Stimulated activated CD8-positive, alpha-beta memory T cell treated with anti-CD3 and anti-CD28 coated beads, Interleukin-4, amount 100 ng/mL, for 4 hours (primary cell): ENCODE data around the gene ZFYVE28.
"Not testable (repeated sequence)": the region's sequence is repeated elsewhere in the genome, so short reads cannot be mapped to it uniquely, and the experiment has no call there.

Experiments used
- DNase-seq, 2 donors: peaks; one replicate each; pipeline ENCODE4 v3.0.0-alpha.2; 2020; ENCODE audit warnings: low read depth in 2 of 2, low spot score in 1 of 2

The ZFYVE28 gene

DNA sequence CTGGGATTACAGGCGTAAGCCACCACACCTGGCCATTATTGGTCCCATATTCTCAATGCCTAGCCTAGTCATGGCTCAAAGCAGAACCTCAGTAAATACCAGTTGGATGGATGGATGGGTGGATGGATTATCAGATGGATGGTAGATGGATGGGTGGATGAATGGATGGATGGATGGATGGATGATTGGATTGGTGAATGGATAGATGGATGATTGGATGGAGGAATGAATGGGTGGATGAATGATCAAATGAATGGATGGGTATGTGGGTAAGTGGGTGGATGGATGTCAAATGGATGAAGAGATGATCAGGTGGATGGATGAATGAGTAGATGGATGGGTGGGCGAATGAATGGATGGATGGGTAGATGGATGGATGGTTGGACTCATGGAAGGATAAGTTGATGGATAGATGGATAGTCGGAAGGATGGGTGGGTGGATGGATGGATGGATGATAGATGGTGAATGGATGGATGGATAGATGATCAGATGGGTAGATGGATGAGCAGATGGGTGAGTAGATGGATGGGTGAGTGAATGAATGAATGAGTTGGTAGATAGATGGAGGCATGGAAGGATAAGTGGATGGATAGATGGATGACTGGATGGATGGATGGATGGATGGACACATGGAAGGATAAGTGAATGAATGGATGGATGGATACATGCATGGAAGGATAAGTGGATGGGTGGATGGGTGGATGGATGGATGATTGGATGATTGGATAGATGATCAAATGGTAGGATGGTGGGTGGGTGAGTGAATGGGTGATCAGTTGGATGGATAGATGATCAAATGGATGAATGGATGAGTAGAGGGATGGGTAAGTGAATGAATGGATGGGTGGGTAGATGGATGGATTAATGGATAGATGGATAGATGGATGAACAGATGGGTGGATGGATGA lies 28.5 kb upstream of the ZFYVE28 start:
- no peak for DNase-seq

DNA sequence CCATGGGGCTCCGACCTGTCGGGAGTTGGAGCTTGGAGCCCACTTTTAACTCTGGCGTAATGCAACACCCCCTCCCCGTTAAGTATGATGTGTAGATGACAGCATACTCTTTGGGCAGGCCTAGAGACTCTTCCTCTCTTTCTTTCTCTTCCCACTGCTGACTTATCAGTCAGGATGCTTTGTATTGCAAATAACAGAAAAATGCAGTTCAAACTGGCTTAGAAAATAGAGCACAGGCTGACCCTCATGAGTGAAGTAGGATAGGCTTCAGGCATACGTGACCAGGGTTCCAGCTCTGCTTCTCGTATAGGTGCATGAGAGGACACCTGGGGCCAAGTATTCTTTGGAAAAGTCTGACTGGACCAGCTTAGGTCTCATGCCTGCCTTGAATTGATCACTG lies 27.1 kb upstream of the ZFYVE28 start:
- DNase-seq: no peak

DNA sequence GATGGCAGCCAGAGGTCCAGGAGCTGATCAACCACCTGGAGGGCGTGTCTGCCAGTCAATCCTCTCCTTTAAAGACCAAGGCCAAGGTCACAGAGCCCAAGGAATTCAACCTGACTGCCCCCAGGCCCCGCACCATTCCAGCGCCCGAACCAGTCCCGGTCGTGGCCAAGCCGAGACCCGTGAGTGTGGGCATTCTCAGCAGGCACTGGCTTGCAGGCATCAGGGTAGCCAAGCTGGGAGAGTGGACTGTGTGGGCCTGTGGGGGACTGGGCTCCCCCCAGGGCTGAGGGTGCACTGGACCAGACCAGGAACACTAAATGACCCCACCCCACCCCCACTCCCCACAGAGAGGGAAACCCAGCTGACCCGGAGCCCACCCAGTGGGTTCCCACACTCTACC lies 26.7 kb upstream of the ZFYVE28 start:
- no peak for DNase-seq

DNA sequence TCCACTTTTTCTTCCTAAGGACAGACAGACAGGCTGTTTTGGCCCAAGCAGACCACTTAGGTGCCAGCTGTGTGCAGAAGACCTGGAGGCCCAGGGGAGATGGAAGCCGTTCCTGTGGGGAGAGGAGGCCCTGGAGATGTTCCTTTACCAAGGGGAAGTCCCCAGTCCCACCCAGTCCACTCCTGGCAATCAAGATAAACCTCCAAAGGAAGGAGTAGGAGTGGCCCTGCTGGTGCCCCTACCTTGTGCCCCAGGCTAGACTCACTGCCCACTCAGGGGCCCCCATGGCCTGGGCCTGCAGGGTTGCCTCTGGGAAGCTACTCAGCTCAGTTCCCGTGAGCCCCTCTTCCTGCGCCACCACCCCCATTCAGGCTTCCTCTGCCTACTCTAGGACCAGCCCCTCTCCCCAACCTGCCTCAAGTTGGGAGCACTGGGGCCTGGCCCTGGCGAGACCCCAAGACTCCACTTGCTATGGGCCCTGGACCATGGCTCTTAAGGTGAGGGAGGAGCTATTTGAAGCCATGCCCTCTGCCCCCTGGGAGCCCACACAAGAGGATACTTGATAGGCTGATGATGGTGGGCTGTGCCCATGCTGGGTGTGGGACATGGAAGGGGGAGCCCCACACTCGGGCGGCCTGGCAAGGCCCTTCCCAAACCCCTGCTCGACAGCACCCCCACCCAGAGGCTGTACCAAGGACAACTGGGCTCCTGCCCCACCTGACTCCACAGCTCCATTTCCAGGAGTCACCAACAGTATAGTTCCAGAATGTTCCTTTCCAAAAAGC lies 25.7 kb upstream of the ZFYVE28 start:
- DNase-seq: no peak

DNA sequence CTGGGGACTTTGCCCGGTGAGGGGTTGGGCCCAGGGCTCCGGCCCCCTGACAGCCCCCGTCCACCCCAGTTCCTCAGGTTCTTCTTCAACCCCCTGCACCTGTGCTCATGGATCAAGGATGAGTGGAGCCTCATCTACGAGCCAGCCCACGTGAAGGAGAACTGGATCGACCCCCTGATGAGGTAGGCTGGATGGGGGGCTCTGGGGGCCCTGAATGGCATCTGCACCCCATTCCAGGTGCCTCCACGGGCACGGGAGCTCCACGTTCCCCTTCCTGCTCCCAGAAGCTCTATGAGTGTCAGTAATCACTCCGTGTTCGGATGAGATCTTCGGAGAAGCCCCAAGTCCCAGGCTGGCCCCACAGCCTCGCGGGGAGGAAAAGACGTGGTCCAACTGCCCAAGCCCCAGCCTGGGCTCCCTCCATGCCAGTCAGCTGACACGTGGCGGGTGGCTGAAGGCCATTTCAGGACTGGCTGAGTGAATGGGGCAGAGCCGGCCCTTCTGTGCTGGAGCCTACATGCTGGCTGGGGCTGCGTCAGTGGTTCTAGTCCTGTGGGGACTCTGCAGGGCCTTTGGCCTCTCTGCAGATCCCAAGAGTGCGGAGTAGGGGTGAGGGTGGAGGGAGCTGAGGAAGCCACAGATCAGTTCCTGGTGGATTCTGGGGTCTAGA lies 24.8 kb upstream of the ZFYVE28 start:
- no peak for DNase-seq

DNA sequence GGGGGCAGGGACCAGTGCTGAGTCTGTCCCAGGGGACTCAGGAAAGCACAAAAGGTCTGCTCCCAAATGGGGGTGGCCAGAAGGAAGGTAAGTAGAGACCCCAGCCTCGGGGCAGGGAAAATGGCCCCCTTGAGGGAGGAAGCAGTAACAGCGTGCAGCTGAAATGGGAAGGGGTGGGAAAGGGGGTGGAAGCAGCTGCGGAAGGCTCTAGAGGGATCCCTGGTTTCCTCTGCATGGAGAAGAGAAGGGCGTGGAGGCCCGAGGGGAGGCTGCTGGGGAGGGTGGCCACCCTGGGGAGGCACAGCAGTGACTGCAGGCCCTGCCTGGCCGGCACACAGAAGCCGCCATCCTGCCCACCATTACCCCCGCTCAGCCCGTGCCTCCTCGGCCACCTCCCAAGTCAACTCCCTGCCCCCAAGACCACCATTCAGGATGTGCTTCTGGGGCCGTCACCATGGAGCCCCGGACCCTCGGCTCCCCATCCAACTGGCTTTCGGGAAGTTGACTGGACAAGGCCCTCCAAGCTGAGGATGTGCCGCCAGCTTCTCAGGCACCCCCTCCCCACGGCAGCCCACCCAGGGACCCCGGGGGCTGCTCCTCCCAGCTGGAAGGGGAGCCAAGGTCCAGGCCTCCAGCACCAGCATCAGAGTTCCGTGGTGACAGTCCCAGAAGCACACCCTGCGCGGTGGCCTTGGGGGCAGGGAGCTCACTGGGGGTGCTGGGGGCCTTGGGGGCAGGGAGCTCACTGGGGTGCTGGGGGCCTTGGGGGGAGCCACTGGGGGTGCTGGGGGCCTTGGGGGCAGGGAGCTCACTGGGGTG lies 23.9 kb upstream of the ZFYVE28 start:
- DNase-seq: no peak

DNA sequence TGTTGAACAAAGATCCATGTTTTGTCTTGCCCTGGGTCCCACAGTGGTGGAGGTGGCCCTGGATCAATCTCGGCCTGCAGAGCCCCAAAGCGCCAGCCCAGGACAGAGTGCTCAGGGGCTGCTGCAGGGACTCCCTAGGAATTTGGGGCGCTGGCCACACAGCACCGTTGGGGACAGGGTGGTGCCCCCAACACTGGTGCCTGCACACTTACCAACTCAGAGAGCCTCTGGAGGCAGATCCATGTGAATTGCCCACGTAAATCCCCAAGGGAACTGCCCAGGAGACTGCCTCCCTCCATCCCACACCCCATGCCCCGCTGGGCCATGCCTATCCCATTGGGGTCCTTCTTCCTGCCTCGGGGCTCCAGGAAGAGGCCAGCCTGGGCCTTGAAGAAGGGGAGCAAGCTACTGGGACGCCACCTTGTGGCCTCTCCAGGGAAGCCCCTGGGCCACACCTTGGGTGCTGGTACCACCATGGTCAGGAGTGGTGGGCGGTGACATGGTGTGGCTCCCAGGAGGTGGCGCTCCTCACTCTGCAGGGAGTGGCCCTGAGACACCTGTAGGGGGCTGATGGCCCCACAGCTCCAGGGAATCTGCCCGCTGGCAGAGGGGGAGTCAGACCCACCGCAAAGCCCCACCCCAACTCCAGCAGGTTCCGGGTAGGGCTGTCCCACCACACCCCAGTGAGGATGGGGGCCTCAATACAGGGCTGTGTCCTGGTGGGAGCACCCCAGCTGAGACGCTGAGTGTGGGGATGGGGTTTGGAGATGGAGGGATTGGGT lies 23.1 kb upstream of the ZFYVE28 start:
- DNase-seq: peak in 1 of 2 donors; percentile 41

DNA sequence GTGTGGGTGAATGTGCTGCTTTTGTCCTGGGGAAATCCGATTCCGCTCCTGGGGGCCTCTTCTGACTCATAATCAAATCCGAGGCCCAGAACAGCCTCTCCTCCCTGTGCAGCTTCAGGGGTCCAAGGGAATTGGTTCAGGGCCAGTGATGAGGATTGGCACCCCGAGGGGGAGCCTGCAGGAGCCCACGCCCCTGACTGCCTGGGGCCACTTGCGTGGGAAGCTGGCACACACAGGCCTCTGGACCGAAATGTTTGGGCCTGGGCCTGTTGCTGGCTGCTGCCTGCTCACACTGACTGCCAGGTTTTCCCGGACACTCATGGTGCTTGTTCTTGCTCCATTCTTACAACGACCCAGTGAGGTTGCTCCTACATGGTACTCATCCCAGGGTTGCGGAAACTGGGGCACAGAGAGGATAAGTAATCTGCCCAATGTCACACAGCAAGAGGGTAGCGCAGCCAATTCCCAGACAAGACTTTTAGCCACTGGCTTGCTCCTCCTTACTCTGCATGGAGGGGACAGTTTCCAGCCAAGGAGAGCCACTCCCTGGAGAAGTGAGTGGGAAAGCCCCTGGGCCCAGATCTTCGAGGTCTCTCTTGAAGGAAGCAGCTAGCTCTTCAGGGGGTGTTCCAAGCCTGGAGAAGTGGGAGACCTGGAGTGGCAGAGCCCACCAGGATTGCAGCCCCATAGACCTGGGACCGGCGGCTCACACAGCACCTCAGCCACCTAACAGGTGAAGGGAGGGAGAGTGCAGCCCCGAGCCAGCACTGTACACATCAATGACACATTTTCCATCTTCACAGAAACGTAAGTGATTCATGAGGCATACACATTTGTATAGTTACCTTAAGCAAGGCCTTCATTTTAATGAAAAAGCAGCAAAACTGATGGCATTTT lies 20.6 kb upstream of the ZFYVE28 start:
- DNase-seq: no peak

DNA sequence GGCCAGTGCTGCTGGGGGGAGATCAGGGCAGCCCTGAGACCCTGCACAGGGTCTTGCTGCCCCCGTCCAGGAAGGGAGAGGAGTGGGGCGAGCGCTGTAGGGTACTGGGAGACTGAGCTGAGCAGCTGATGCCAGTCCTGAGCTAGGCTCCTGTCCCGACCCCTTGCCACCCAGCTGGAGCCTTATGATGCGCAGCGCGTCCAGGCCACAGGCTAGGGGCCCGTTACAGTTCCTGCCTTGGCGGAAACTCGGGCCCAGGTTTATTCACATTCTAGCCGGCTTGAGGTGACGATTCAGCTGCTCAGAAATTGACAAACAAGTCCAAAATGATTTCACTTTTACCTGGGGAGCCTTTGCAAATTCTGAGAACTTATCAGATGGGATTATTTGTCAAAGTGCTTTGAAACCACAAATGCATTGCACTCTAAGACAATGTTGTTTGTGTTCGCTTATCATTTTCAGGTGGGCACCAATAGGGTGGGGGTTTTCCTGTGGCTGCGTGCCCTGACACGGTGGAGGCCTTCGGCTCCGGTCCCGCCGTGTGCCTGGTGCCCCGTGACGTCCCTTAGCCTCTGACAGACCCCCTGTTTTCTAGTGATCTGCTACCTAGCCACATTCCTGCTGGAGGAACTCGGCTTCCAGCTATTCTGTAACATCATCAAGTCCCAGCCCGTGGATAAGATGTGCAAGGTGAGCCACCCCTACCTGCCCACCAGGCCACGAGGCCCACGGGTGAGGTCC lies 19.2 kb upstream of the ZFYVE28 start:
- DNase-seq: no peak

DNA sequence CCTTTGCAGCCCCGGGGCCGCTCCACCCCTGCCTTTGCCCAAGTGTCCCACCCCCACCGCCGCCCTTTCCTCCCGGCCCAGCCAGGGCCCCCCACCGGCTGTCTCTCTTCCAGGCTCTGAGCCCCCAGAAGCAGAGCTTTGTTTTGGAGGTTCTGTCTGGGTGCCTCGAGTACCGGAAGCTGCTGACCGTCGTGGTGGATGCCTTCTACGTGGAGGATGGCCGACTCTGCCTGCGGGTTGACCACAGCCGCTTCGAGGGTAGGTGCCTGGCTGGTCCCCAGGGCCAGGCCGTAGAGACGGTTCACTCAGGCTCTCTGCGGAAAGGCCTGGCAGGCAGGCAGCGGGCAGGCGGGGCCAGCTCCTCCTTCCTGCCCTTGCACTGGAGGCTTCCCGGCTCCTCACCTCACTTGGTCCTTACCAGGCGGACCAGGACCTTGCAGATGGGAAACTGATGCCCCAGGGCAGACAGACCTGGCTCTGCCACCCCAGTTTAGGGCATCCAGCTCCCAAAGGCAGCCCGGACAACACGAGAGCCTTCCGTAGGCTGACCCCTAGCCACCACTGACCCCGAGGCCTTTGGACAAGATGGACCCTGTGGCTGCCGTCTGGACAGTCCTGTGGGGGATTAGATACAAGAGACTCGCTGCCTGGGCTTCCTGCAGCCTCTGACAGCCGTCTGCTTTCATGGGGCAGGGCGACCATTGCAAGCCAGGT lies 18.5 kb upstream of the ZFYVE28 start:
- DNase-seq: no peak

DNA sequence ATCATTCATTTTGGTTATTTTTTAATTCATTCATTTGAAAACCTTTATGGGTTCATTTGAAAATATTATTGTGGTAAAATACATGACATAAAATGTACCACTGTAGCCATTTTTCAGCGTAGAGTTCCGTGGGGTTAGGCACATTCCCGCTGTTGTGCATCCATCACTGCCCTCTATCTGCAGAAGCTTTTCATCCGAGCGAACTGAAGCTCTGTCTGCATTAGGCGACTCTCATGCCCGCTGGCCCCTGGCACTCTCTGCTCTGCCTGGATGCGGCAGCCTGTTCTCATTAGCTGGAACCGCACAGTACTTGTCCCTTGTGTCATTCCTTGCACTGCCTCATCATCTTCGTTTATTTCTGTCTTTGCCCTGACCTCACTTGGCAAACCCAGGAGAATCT lies 17.9 kb upstream of the ZFYVE28 start:
- DNase-seq: no peak

DNA sequence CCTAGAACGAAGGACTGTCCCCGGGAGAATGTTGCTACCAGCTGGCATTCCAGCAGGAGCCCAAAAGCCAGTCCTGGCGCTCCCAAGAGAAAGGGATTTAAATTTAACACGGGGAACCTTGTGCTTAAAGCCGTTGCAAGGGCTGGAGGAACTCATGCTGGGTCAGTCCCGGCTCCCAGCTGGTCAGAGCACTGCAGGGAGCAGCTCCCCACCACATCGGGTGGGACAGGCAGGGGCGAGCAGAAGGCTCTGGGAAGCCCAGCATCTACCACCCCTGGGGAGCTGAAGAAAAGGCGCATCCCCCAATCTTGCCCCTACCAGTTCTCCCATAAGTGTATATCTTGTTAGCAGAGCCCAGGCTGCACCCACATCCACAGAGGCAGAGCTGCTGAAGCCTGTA lies 16.0 kb upstream of the ZFYVE28 start:
- DNase-seq: no peak

DNA sequence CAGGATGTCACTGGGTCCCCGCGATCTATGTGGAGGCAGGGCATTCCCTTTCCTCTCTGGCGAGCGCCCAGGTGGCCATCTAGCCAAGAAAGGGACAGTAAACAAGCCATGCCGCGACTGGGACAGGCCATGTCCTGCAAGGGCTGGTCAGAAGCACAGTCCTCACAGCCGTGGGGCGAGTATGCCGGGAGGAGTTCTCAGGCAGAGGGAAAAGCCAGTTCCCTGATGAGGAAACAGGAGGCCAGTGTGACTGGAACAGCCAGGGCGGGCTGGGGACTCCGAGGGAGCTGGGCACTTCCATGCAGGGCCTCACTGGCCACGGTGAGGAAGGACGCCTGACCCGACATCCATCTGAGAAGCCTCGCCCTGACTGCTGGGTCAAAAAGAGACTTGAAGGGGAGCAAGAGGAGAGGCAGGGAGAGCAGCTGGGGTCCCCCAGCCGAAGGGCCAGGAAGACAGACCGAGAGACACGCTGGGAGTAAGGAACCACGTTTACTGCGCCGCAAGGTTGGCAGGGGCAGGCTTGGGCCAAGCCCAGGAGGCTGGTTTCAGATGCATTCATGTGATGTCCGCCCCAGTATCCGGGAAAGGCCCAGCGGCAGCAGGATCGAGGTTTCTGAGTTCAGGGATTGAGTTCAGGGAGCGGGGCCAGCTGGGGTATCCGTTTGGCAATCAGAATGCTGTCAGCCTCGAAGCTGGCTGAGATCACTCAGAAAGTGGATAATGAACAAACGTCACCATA lies 15.3 kb upstream of the ZFYVE28 start:
- DNase-seq: no peak

DNA sequence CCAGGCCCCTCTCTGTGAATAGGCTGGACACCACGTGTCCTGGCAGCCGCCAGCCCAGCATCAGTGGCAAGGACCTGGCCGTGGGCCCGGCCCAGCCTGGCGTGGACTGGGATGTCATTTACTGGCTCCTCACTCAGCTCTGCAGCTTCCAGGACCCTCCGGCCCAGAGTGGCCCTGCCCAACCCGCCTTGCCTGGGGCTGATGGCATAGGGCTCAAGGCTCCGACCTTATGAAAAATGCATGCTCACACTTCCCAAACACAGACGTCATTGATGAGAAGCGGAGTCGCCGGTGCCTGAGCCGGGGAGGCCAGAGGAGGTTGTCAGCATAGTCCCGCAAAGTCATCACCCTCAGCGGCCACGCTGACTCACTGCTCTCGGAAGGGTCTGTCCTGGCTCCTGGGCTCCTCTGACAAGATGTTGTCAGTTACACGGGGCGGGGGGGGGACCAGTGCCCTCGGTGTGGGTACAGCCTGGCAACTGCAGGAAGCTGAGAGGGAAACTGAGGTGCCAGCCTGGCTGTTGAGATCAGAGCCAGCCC lies 14.6 kb upstream of the ZFYVE28 start:
- DNase-seq: no peak

DNA sequence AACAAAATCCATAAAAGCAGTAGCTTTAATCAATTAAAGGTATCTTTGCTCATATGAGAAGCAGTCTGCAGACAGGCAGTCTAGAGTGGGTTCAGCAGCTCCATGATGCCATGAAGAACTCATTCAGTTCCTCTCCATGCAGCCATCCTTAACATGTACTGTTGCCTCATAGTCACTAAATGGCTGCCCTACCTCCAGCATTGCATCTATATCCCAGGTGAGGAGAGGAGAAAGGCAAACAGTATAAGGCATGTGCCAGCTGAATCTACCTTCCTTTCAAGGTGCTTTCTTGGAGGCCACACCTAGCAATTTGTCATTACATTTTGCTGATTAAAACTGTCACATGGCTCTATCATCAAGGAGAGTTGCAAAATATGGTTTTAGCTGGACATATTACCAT lies 13.6 kb upstream of the ZFYVE28 start:
- no peak for DNase-seq

DNA sequence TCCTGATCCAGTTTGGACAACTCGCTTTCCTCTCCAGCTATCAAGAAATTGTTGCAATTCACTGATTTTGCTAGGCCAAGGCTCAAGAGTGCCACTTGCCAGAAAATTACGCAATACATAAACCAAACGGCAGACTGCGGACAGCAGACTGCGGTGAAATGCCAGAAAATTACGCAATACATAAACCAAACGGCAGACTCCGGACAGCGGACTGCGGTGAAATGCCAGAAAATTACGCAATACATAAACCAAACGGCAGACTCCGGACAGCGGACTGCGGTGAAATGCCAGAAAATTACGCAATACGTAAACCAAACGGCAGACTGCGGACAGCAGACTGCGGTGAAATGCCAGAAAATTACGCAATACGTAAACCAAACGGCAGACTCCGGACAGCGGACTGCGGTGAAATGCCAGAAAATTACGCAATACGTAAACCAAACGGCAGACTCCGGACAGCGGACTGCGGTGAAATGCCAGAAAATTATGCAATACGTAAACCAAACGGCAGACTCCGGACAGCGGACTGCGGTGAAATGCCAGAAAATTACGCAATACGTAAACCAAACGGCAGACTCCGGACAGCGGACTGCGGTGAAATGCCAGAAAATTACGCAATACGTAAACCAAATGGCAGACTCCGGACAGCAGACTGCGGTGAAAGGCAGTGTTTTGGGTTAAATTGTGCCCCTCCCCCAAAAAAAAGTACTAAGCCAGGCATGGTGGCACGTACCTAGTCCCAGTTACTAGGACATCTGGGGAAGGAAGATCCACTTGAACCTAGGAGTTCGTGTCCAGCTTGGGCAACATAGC lies 11.7 kb upstream of the ZFYVE28 start:
- not testable (repeated sequence) for DNase-seq
